Measurements from ENCODE around the gene PTAFR.
"Not testable (repeated sequence)": the region's sequence is repeated elsewhere in the genome, so short reads cannot be mapped to it uniquely, and the experiment has no call there.

PTAFR gene

GRCh38 chr1:28145728-28146127 lies 30.8 kb downstream of the PTAFR start:
- DNase-seq (ENCODE audit: low read depth in 3 of 3, low spot score in 1 of 3): no peak

DNA sequence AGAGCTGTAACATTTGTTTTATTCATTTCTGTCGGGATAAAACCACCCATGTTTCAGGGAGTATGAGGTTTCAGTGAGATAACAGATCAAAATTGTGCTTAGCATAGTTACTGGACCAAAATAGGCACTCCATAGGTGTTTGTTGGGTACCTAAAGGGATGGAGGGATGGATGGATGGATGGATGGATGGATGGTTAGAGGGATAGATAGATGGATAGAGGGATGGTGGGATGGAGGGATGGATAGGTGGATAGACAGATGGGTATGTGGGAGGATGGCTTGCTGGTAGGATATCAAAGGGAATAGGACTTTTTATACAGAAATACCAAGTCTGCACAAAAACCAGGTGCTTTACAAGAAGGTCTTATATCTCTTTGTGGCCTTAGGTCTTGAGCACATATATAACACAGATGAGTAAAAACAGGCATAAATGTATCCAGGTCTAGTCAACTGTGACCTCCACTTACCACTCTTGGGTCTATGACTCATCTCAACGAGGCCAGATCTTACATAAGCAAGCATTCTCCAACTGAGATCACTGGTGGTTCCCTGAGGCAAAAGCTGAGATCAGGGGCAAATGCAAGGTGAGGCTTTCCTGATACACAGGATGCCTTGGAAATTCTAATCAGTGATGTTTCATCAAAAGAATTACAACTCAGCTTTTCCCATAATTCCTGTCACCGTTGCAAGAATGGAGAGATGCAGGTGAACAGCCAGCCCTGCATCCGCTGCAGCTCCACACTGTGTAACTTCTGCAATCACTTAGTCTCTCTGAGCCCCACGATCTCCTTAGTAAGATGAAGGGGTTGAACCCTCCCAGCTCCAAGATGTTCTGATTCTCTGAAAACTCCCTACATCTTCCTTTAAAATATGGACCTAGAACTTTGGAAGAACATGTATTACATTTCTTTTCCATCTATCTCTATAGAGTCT lies 32.0 kb downstream of the PTAFR start:
- no peak for DNase-seq (ENCODE audit: low read depth in 3 of 3, low spot score in 1 of 3)

GRCh38 chr1:28143496-28144202 lies 32.8 kb downstream of the PTAFR start:
- no peak for DNase-seq (ENCODE audit: low read depth in 3 of 3, low spot score in 1 of 3)

- no peak for DNase-seq (ENCODE audit: low read depth in 3 of 3, low spot score in 1 of 3)
Measured at GRCh38 chr1:28141685-28142084, 34.8 kb downstream of the PTAFR start.

- not testable (repeated sequence) for DNase-seq (ENCODE audit: low read depth in 3 of 3, low spot score in 1 of 3)
Measured at GRCh38 chr1:28139866-28140265, 36.6 kb downstream of the PTAFR start.

GRCh38 chr1:28139025-28139712 lies 37.3 kb downstream of the PTAFR start:
- no peak for DNase-seq (ENCODE audit: low read depth in 3 of 3, low spot score in 1 of 3)

- DNase-seq (ENCODE audit: low read depth in 3 of 3, low spot score in 1 of 3): no peak
Measured at GRCh38 chr1:28136922-28137613, 39.4 kb downstream of the PTAFR start.

DNA sequence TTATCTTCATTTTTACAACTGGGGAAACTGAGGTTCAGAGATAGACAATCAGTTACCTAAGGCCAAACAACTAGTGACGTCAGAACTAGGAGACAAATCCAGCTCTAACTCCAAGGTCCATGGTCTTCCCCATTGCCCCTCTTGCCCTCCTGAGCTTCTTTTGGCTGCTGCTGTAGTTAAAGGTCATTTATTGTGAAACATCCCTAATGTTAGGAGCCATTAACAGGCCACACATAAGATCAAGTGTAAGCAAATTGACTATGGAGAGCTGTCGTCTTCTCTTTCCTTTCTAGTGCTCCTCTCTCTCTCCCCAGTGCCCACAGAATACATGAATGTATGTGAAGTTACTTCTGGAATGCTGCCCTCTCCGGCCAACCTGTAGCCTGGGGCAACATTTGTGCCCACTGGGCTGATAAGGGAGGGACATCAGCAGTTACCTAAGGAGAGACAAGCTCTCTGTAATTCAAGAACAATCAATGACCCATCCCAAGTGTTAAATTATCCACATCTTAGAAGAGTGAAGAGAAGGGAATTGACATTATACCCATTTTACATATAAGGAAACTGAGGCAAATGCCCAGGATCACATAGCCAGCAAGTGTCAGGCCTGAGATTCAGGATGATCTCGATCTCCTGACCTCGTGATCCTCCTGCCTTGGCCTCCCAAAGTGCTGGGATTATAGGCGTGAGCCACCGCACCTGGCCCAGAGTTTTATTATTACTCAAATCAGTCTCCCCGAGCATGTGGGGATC lies 40.1 kb downstream of the PTAFR start:
- no peak for DNase-seq (ENCODE audit: low read depth in 3 of 3, low spot score in 1 of 3)

DNA sequence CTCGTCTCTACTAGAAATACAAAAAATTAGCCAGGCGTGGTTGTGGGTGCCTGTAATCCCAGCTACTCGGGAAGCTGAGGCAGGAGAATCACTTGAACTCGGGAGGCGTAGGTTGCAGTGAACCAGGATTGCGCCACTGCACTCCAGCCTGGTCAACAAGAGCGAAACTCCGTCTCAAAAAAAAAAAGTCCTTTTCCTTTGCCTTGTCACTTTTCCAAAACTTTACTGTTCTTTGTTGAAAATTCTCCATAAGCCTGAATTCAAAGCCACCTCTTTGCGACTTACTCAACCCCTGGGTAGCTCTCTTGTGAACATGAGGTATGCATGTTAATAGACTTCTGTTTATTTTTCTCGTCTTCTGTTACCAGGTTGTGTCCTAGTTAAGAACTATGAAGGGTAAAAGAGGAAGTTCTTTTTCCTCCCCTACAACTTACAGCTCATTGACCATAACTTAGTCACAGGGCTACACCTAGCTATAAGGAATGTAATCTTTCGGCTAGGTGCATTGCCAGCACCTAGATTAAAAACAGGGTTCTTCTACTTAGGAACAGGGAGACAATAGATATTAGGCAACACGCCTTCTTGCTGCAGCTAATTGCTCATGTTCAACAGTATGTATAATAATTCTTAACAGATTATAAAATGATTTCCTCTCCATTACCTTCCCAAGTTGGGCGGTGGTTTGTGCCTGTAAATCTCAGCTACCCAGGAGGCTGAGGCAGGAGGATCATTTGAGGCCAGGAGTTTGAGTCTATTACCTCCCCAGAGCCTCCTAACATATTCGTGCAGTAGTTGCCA lies 40.9 kb downstream of the PTAFR start:
- DNase-seq (ENCODE audit: low read depth in 3 of 3, low spot score in 1 of 3): no peak

- no peak for DNase-seq (ENCODE audit: low read depth in 3 of 3, low spot score in 1 of 3)
Measured at GRCh38 chr1:28134651-28135207, 41.8 kb downstream of the PTAFR start.

GRCh38 chr1:28132171-28133167 lies 44.0 kb downstream of the PTAFR start:
- DNase-seq (ENCODE audit: low read depth in 3 of 3, low spot score in 1 of 3): no peak

DNA sequence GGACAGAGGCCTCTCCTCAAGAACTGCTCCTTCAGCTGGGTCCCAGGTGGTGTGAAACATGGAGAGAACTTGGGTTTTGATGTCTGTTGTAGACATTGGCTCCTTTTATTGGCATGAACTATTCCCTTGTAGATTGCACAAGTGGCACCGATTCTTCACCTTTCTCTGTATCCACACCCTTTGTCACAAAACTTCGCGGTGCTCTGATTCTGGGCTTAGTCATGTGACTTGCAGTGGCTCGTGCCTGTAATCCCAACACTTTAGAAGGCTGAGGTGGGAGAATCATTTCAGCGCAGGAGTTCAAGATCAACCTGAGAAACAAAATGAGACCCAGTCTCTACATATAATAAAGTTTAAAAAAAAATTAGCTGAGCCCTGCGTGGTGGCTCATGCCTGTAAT lies 45.6 kb downstream of the PTAFR start:
- DNase-seq (ENCODE audit: low read depth in 3 of 3, low spot score in 1 of 3): no peak

DNA sequence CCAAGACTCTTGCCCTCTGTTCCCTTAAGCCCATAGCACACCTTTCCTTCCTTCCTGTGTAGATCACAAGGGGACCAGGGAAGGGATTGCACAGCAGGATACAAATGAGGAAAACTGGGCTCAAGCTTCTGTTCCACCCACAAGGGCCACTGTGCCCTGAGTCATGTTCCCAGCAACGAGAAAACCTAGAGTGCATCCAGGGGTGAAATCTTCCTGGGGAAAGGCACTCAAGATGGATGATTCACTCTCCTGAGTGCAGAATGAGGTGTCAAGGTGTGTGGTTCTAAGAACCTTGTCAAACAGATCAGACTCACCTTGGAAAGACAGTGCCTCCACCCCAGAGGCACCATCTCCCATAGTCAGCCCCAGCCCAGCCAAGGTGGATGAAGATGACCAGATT lies 47.3 kb downstream of the PTAFR start:
- no peak for DNase-seq (ENCODE audit: low read depth in 3 of 3, low spot score in 1 of 3)

GRCh38 chr1:28127617-28128257 lies 48.8 kb downstream of the PTAFR start:
- no peak for DNase-seq (ENCODE audit: low read depth in 3 of 3, low spot score in 1 of 3)

DNA sequence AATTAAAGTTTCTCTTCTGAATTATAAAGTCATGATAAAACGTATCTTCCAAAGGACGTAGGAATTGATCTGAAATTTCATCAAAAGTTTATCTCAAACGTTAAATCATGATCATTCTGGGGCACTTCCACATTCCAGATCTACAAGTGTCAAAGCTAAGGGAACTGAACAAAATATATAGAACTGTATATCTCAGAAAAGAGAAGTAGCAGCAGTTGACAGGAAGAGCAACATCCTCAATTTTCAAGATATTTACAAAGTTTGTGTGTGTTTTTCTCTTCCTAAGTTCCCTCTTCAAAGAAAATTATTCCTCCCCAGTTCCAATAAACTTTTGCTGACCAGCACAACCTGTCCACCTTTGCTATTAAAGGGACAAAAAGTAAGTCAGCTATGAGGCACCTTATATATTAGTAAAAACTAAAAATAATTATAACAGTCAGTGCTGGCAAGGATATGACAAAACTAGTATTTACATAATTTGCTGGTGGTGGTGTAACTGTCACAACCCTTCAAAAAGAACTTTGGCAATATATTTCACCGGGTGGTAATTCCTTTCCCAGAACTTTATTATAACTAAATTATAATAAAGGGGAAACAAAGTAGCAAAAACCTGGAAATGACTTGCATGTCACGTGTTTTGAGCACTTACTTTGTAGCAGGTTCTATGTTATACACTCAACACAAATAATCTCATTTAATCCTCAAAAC lies 49.6 kb downstream of the PTAFR start:
- DNase-seq (ENCODE audit: low read depth in 3 of 3, low spot score in 1 of 3): no peak

DNA sequence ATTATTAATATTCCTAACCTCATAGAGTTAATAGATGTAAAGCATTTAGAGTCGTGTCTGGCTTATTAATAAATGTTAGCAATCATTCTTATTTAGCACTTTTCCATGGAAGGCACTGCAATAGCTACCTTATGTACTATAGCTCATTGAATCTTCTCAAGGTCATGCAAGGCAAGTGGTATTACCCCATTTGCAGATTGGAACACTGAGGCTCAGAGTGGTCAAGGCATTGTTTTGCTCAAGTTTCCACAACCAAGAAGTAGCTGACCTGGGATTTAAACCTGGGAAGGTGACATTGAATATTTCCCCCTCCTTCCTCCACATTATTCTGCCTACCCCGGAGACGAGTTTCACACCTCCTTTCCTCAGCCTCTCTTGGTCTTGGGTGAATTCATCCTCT lies 50.3 kb downstream of the PTAFR start:
- no peak for DNase-seq (ENCODE audit: low read depth in 3 of 3, low spot score in 1 of 3)

GRCh38 chr1:28123461-28123961 lies 53.0 kb downstream of the PTAFR start:
- DNase-seq (ENCODE audit: low read depth in 3 of 3, low spot score in 1 of 3): no peak
